ENCODE measurements around the gene PEX14.

- TF ChIP-seq EP300 (IDR thresholded peaks at IDR 0.05) (no peak), CTCF (IDR thresholded peaks at IDR 0.05) (no peak), POLR2A (IDR thresholded peaks at IDR 0.05) (no peak), POLR2AphosphoS5 (IDR thresholded peaks at IDR 0.05) (no peak)
Observed at GRCh38 chr1:10444795-10445397, 29.9 kb upstream of the PEX14 start.
